GM03348 (cell line): ENCODE measurements around the gene LARP4.

Experiments used
- DNase-seq: peaks from one replicate; pipeline ENCODE4 v3.0.0; 2012; ENCODE audit warnings: low spot score

Gene LARP4

DNA sequence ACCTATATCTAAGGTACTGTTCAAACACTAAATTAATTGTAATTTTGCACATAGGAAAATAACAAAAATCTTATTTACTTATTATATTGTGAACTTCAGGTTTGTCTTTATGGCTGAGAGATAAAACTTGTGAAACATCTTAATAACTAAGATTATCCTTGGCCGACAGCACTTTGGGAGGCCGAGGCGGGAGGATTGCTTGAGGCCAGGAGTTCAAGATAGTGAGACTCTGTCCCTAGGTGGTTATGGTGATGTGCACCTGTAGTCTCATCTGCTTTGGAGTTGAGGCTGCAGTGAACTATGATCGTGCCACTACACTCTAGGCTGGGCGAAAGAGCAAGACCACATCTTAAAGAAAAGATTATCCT, 126.7 kb downstream of the LARP4 start:
- no peak for DNase-seq

DNA sequence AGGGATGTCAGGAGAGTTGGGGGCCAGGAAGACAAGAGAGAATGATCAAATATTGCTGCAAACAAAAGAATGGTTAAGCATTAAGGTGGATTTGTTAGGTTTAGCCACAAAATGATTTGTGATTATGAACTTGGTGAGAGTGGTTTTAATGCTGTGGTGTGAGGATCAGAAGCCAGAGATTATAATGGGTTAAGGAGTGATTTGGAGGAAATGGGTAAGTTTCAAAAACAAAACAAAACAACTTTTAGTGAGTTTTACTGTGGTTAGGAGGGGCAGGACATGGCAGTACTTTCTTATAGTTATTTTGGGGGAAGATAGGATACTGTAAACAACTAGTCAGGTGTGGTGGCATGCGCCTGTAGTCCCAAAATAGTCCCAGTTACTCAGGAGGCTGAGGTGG, 128.1 kb downstream of the LARP4 start:
- DNase-seq = no peak

DNA sequence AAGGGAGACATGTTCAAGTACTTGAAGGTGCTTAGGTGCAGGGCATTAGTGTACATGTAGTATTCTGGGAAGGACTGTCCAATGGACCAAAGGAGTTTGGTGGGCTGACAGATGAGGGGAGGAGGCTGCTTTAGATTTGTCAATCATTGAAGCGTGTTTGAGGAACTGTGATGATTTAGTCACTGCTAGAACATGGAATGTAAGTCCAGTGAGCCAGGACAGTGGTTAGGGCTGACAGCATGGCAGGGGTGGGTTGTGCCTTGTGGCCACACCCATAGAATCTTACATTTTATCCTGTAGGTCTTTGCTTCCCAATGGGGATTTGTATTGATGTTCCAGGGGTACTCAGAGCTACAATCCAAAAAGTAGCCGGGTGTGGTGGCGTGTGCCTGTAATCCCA, 128.7 kb downstream of the LARP4 start:
- DNase-seq = no peak
